Skeletal muscle satellite cell (primary cell): ENCODE data around the gene LTV1. TPM values are rescaled to one million over a fixed set of nuclear protein-coding genes. Genes with fewer than 3 reads are reported as not detected.

ENCODE experiments used
- H3K27me3 ChIP-seq: 2 replicates; pipeline ENCODE4 v1.7.0; 2013; ENCODE audit warnings: low read length; ENCODE audit not compliant: control insufficient read depth, insufficient read depth
- H3K36me3 ChIP-seq: 2 replicates; pipeline ENCODE4 v1.7.0; 2013; ENCODE audit warnings: mild to moderate bottlenecking, control low read depth, low read length; ENCODE audit not compliant: insufficient read depth
- H3K4me1 ChIP-seq: 2 replicates; pipeline ENCODE4 v1.7.0; 2013; ENCODE audit warnings: low read length; ENCODE audit not compliant: control insufficient read depth, insufficient read depth
- H3K4me2 ChIP-seq: 2 replicates; pipeline ENCODE4 v1.7.0; 2013; ENCODE audit warnings: mild to moderate bottlenecking, low read length
- H3K4me3 ChIP-seq: 2 replicates; pipeline ENCODE4 v1.7.0; 2013; ENCODE audit warnings: low read length
- H3K9ac ChIP-seq: 2 replicates; pipeline ENCODE4 v1.7.0; 2013; ENCODE audit warnings: mild to moderate bottlenecking, low read depth, low read length, moderate library complexity
- H3K9me3 ChIP-seq: replicated peaks from 2 replicates; pipeline ENCODE4 v1.7.0; 2013; ENCODE audit warnings: mild to moderate bottlenecking, control low read depth, low read length
- small RNA-seq: library from RNA; depleted of rRNA; stranded (forward); fragments of <200 nt; gene quantifications from one replicate; pipeline ENCODE3, GENCODE V24; 2012

The LTV1 gene

DNA sequence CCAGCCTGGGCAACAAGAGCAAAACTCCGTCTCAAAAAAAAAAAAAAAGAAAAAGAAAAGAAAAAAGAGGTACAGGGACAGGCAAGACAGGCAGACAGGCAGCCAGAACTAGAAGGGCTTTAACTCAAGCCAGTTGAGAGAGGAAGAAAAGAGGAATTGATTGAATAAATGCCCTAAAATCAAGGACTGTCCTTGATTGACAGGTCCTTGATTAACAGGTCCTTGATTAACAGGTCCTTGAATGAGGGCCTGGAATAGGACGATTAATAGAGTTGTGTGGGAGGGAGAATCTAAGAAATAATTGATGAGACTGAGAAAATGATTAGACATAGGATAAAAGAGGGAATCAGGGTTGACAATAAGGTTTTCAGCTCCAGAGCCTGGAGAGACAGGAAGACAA is 57.2 kb downstream of the LTV1 start:
- no peaks in the 10 kb centered on the region for H3K9me3 ChIP-seq
- no peak overlapping the region for H3K4me2 ChIP-seq
- no peaks in the 10 kb centered on the region for H3K36me3 ChIP-seq
- H3K4me3 ChIP-seq = no peak overlapping the region
- no peaks in the 10 kb centered on the region for H3K4me1 ChIP-seq
- H3K27me3 ChIP-seq = no peaks in the 10 kb centered on the region
- H3K9ac ChIP-seq = no peak overlapping the region

GRCh38 chr6:143901885-143902750 is 59.0 kb downstream of the LTV1 start:
- H3K4me2 ChIP-seq = no peak overlapping the region
- no peaks in the 10 kb centered on the region for H3K4me1 ChIP-seq
- no peak overlapping the region for H3K9ac ChIP-seq
- no peaks in the 10 kb centered on the region for H3K9me3 ChIP-seq
- H3K27me3 ChIP-seq = no peaks in the 10 kb centered on the region
- H3K36me3 ChIP-seq = no peaks in the 10 kb centered on the region
- no peak overlapping the region for H3K4me3 ChIP-seq

- no peak overlapping the region for H3K4me3 ChIP-seq
- no peak overlapping the region for H3K9ac ChIP-seq
- no peaks in the 10 kb centered on the region for H3K4me1 ChIP-seq
- no peak overlapping the region for H3K4me2 ChIP-seq
- no peaks in the 10 kb centered on the region for H3K27me3 ChIP-seq
- no peaks in the 10 kb centered on the region for H3K36me3 ChIP-seq
- H3K9me3 ChIP-seq = no peaks in the 10 kb centered on the region
These were observed 59.7 kb downstream of the LTV1 start for GRCh38 chr6:143902827-143903226.

DNA sequence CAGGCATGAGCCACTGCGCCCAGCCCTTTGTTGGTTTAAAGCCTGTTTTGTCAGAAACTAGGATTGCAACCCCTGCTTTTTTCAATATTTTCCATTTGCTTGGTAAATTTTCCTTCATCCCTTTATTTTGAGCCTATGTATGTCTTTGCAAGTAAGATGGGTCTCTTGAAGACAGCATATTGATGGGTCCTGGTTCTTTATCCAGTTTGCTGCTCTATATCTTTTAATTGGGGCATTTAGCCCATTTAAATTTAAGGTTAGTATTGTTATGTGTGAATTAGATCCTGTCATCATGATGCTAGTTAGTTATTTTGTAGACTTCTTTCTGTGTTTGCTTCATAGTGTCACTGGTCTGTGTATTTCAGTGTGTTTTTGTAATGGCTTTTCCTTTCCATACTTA is 67.9 kb downstream of the LTV1 start:
- Histone ChIP-seq H3K4me2 (no peak overlapping the region), H3K9me3 (no peaks in the 10 kb centered on the region), H3K9ac (no peak overlapping the region), H3K36me3 (no peaks in the 10 kb centered on the region), H3K4me3 (no peak overlapping the region), H3K27me3 (no peaks in the 10 kb centered on the region), H3K4me1 (no peaks in the 10 kb centered on the region)

DNA sequence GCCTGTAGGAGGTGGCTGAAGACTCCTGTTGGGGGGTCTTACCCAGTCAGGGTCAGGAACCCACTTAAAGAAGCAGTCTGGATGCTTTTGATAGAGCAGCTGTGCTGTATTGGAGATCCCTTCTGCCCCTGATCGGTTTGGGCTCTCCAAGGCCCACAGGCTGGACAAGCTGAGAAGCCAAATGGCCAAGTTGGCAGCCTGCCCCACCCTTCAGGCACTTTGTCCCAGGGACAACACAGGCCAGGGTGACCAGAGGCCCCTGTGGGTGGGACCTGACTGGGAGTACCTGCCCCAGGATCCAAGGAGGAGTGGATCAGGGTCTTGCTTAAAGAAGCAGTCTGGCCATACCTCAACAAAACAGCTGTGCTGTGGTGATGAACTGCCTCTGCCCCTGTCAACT is 69.5 kb downstream of the LTV1 start:
- H3K4me3 ChIP-seq = no peak overlapping the region
- H3K36me3 ChIP-seq = no peaks in the 10 kb centered on the region
- H3K9ac ChIP-seq = no peak overlapping the region
- H3K4me2 ChIP-seq = no peak overlapping the region
- H3K9me3 ChIP-seq = no peaks in the 10 kb centered on the region
- no peaks in the 10 kb centered on the region for H3K27me3 ChIP-seq
- no peaks in the 10 kb centered on the region for H3K4me1 ChIP-seq

Small RNA genes within 50 kb of the gene (small RNA-seq; reads per million reads assigned to genes)
- gene ZC2HC1B = not detected
